Stimulated activated naive CD4-positive, alpha-beta T cell (primary cell): ENCODE results near the gene ZGLP1.
A peak's percentile ranks its signal among the peaks of the same experiment; 100 is the strongest.
"Not testable (repeated sequence)": the region's sequence is repeated elsewhere in the genome, so short reads cannot be mapped to it uniquely, and the experiment has no call there.

Experiments used
- DNase-seq, 6 experiments: peaks; one replicate each; lab custom pipeline; 2025; lab: John Stamatoyannopoulos, UW

The ZGLP1 gene

DNA sequence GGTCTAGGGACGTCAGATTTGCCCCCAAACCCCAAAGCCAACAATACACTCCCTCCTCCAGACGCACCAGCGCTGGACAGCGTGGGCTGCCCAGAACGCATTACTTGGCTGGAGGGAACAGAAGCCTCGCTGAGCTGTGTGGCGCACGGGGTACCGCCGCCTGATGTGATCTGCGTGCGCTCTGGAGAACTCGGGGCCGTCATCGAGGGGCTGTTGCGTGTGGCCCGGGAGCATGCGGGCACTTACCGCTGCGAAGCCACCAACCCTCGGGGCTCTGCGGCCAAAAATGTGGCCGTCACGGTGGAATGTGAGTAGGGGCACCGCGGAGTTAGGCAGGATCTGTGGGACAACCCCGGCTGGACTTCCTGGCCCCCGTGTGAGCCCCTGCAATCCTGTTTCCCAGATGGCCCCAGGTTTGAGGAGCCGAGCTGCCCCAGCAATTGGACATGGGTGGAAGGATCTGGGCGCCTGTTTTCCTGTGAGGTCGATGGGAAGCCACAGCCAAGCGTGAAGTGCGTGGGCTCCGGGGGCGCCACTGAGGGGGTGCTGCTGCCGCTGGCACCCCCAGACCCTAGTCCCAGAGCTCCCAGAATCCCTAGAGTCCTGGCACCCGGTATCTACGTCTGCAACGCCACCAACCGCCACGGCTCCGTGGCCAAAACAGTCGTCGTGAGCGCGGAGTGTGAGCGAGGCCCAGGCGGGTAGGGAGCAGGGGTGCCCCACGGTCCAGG lies 15.8 kb downstream of the ZGLP1 start:
- DNase-seq, result no peak

DNA sequence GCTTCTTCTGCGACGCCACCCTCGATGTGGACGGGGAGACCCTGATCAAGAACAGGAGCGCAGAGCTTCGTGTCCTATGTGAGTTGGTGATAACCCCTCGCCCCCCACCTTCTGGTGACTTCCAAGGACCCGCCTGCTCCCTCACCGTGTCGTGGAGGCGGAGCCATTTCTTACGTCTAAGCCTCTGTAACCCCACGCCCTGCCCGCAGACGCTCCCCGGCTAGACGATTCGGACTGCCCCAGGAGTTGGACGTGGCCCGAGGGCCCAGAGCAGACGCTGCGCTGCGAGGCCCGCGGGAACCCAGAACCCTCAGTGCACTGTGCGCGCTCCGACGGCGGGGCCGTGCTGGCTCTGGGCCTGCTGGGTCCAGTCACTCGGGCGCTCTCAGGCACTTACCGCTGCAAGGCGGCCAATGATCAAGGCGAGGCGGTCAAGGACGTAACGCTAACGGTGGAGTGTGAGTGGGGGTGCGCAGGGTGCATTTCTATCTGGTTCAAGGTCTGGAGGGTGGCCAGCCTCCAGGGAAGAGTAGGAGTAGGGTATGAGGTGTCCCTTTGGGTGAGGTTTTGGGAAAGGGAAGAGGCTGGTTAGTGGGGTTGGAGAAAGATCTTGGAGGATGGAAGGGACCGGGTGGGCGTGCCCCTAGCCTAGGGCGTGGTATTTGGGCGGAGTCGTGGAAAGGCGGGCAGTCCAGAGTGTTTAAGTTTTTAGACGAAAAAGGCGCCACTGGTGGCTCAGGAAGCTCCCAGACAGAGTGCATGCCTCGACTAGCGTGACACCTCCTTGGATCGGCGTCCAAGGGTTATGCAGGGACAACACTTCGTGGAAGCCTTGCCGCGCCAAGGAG lies 16.6 kb downstream of the ZGLP1 start:
- DNase-seq, result peak in 1 of 6 experiments; percentile 16

DNA sequence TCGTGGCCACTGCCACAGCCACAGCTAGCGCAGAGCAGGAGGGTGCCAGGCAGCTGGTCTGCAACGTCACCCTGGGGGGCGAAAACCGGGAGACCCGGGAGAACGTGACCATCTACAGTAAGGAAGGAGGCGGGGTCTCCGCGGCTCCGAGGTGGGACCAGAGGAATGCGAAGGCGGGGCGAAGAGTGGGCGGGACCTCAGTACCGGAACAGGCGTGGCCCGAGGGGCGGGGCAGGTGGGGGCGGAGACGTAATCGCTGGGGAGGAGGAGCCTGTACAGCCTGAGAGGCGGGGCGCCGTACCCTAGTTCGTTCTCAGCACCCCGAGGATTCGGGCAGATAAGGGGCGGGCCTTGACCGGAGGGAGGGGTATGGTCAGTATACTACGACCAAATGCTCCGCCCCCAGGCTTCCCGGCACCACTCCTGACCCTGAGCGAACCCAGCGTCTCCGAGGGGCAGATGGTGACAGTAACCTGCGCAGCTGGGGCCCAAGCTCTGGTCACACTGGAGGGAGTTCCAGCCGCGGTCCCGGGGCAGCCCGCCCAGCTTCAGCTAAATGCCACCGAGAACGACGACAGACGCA lies 17.3 kb downstream of the ZGLP1 start:
- peak; percentile 16 to 62 (median 54) for DNase-seq

DNA sequence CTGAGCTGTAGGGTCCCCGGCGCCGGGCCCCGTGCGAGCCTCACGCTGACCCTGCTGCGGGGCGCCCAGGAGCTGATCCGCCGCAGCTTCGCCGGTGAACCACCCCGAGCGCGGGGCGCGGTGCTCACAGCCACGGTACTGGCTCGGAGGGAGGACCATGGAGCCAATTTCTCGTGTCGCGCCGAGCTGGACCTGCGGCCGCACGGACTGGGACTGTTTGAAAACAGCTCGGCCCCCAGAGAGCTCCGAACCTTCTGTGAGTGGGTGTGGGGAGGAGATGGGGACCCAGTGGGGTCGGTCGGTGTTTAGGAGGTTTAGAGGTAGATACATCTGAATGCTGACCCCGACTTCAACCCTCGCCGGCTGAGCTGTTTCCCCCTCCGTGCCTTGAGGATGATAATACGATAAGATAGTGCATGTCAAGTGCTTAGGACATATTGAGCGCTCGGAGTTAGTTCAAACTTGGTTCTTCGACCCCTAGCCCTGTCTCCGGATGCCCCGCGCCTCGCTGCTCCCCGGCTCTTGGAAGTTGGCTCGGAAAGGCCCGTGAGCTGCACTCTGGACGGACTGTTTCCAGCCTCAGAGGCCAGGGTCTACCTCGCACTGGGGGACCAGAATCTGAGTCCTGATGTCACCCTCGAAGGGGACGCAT lies 17.9 kb downstream of the ZGLP1 start:
- peak in 3 of 6 experiments; percentile 32 to 62 (median 34) for DNase-seq

DNA sequence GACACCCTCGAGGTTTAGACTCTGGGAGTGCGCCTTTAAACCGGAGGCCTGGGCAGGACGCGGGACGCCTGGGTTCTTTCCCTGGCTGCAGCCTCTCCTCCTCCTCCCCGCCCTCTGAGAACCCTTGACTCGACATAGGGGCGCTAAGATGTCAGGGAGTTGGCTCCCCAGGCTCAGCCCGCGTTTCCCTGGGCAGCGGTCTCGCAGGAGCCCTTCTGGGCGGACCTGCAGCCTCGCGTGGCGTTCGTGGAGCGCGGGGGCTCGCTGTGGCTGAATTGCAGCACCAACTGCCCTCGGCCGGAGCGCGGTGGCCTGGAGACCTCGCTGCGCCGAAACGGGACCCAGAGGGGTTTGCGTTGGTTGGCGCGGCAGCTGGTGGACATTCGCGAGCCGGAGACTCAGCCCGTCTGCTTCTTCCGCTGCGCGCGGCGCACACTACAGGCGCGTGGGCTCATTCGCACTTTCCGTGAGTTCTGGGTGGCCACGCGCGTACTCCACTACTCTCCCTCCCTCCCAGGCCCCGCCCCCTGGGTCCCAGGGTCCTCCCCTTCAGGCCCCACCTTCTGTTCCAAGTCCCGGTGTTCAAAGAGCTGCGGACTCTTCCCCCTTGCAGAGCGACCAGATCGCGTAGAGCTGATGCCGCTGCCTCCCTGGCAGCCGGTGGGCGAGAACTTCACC lies 18.6 kb downstream of the ZGLP1 start:
- peak in 5 of 6 experiments; percentile 28 to 49 (median 31) for DNase-seq

DNA sequence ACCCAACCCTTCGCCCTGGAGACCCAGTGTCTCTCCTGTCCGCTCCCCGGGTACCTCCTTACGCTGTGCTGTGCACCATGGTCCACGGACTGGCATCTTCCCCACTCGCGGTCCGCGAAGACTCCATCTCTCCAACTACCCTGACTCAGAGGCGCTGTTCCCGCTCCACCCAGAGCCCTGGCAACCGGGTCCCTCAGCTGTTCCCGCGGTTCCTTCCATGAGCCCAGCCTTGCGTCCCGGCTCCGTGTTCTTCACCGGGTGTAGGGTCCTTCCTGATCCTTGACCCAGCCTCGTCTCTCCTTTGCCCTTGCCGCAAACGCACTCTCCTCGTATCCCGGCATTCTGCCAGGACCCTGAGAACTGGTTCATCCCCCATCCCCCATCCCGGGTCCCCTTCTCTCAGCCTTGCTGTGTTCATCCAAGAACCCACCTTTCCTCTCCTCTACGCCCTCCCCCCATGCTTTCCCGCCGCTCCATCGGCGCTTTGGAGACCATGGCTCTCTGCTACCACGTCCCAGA lies 19.2 kb downstream of the ZGLP1 start:
- no peak for DNase-seq

DNA sequence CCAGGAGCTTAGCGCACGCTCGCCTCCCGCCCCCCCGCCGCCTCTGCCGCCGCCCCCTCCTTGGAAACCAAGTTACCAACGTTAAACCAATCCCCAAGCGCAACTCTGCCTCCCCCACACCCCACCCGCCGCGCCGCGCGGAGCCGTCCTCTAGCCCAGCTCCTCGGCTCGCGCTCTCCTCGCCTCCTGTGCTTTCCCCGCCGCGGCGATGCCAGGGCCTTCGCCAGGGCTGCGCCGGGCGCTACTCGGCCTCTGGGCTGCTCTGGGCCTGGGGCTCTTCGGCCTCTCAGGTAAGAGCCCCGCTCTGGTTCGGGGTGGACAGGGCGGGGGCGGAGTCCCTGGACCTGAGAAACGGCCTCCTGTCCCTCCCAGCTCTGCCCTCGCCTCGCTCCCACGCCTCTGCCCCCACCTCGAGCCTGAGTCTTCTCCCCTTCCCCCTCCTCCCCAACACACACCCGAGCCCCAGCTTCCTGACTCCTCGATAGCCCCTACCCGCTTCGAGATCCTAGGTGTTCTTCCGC lies 19.7 kb downstream of the ZGLP1 start, which contains the start of gene ICAM5:
Gene ICAM5 (plus strand): TSS at position 117 of the 521 bp plus-strand sequence. CDS start 92 bp downstream, at position 209.
- peak in 3 of 6 experiments; percentile 12 to 43 (median 24) for DNase-seq

DNA sequence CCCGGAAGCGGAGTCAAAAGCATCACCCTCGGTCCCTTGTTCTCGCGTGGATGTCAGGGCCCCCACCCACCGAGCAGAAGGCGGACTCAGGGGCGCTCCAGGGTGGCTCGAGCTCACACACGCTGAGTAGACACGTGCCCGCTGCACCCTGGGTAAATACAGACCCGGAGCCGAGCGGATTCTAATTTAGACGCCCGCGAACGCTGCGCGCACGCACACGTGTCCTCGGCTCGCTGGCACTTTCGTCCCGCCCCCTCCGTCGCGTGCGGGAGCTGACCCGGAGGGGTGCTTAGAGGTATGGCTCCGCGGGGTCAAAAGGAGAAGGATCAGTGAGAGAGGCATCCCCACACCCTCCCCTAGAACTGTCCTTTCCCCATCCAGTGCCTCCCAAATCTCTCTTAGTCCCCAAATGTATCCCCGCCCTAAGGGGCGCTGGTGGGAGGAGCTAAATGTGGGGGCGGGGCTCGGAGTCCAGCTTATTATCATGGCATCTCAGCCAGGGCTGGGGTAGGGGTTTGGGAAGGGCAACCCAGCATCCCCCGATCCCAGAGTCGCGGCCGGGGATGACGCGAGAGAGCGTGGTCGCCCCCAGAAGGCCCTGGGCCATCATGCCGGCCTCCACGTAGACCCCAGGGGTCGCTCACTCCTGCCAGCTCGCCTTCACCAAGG lies 20.3 kb downstream of the ZGLP1 start:
- peak in 5 of 6 experiments; percentile 20 to 64 (median 44) for DNase-seq

DNA sequence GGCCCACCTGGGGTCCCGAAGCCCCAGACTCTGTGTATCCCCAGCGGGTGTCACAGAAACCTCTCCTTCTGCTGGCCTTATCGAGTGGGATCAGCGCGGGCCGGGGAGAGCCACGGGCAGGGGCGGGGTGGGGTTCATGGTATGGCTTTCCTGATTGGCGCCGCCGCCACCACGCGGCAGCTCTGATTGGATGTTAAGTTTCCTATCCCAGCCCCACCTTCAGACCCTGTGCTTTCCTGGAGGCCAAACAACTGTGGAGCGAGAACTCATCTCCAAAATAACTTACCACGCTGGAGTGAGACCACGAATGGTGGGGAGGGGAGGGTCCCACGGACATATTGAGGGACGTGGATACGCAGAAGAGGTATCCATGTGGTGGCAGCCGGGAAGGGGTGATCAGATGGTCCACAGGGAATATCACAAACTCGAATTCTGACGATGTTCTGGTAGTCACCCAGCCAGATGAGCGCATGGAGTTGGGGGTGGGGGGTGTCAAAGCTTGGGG lies 20.9 kb downstream of the ZGLP1 start:
- DNase-seq, result peak in 2 of 6 experiments; percentile 4 to 8

DNA sequence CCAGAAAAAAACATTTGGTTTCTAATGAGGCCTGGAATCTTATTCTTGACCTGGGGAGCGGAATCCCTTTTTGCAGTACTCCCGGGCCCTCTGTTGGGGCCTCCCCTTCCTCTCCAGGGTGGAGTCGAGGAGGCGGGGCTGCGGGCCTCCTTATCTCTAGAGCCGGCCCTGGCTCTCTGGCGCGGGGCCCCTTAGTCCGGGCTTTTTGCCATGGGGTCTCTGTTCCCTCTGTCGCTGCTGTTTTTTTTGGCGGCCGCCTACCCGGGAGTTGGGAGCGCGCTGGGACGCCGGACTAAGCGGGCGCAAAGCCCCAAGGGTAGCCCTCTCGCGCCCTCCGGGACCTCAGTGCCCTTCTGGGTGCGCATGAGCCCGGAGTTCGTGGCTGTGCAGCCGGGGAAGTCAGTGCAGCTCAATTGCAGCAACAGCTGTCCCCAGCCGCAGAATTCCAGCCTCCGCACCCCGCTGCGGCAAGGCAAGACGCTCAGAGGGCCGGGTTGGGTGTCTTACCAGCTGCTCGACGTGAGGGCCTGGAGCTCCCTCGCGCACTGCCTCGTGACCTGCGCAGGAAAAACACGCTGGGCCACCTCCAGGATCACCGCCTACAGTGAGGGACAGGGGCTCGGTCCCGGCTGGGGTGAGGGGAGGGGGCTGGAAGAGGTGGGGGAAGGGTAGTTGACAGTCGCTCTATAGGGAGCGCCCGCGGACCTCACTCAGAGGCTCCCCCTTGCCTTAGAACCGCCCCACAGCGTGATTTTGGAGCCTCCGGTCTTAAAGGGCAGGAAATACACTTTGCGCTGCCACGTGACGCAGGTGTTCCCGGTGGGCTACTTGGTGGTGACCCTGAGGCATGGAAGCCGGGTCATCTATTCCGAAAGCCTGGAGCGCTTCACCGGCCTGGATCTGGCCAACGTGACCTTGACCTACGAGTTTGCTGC lies 22.5 kb downstream of the ZGLP1 start, which contains the start of gene ICAM4:
Gene ICAM4 (plus strand): TSS at position 153 of the 935 bp plus-strand sequence. CDS start 58 bp downstream, at position 211.
- DNase-seq, result peak in 3 of 6 experiments; percentile 22 to 28 (median 24)

DNA sequence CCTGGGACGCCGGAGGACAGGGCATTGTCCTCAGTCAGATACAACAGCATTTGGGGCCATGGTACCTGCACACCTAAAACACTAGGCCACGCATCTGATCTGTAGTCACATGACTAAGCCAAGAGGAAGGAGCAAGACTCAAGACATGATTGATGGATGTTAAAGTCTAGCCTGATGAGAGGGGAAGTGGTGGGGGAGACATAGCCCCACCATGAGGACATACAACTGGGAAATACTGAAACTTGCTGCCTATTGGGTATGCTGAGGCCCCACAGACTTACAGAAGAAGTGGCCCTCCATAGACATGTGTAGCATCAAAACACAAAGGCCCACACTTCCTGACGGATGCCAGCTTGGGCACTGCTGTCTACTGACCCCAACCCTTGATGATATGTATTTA lies 24.2 kb downstream of the ZGLP1 start:
- no peak for DNase-seq

DNA sequence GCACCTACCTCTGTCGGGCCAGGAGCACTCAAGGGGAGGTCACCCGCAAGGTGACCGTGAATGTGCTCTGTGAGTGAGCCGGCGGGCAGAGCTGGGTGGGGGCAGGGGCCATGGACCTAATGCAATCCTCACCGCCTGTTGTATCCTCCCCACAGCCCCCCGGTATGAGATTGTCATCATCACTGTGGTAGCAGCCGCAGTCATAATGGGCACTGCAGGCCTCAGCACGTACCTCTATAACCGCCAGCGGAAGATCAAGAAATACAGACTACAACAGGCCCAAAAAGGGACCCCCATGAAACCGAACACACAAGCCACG lies 24.7 kb downstream of the ZGLP1 start:
- no peak for DNase-seq

DNA sequence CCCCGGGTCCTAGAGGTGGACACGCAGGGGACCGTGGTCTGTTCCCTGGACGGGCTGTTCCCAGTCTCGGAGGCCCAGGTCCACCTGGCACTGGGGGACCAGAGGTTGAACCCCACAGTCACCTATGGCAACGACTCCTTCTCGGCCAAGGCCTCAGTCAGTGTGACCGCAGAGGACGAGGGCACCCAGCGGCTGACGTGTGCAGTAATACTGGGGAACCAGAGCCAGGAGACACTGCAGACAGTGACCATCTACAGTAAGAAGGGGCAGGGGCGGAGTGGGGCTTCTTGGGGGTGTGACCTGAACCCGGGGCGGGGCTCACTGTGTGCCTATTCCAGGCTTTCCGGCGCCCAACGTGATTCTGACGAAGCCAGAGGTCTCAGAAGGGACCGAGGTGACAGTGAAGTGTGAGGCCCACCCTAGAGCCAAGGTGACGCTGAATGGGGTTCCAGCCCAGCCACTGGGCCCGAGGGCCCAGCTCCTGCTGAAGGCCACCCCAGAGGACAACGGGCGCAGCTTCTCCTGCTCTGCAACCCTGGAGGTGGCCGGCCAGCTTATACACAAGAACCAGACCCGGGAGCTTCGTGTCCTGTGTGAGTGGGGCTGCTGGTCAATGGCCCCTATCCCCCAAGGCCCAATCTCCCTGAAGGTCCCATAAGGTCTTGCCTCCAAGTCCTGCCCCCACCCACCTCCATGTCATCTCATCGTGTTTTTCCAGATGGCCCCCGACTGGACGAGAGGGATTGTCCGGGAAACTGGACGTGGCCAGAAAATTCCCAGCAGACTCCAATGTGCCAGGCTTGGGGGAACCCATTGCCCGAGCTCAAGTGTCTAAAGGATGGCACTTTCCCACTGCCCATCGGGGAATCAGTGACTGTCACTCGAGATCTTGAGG lies 25.3 kb downstream of the ZGLP1 start:
- no peak for DNase-seq

DNA sequence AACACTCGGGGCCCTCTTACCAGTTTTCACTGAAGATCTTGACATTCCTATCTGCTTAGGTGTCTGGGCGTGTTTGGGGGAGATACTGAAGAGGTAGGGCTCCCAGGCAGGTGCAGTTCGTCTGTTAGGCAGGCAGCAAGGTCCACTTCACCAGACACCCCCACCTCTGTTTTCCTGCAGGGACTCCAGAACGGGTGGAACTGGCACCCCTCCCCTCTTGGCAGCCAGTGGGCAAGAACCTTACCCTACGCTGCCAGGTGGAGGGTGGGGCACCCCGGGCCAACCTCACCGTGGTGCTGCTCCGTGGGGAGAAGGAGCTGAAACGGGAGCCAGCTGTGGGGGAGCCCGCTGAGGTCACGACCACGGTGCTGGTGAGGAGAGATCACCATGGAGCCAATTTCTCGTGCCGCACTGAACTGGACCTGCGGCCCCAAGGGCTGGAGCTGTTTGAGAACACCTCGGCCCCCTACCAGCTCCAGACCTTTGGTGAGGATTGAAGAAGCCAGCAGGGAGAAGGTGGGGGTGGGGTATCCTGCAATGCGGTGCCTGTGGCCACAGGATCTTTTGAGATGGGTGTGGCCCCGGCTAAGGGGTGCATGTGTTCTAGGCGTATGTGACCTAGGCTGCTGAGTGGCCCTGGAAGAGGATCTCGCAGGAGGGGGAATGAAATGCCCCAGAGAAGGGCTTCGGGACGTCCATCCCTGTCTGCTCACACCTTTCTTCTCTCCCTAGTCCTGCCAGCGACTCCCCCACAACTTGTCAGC lies 26.1 kb downstream of the ZGLP1 start:
- DNase-seq, result no peak

DNA sequence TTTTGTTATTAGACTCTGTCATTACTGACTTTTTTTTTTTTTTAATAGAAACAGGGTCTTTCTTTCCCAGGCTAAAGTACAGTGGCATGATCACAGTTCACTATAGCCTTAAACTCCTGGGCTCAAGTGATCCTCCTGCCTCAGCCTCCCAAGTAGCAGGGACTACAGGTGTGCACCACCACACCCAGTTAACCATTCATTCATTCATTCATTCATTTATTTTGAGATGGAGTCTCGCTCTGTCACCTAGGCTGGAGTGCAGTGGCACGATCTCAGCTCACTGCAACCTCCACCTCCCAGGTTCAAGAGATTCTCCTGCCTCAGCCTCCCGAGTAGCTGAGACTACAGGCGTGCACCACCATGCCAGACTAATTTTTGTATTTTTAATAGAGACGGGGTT lies 27.6 kb downstream of the ZGLP1 start:
- DNase-seq, result not testable (repeated sequence)

DNA sequence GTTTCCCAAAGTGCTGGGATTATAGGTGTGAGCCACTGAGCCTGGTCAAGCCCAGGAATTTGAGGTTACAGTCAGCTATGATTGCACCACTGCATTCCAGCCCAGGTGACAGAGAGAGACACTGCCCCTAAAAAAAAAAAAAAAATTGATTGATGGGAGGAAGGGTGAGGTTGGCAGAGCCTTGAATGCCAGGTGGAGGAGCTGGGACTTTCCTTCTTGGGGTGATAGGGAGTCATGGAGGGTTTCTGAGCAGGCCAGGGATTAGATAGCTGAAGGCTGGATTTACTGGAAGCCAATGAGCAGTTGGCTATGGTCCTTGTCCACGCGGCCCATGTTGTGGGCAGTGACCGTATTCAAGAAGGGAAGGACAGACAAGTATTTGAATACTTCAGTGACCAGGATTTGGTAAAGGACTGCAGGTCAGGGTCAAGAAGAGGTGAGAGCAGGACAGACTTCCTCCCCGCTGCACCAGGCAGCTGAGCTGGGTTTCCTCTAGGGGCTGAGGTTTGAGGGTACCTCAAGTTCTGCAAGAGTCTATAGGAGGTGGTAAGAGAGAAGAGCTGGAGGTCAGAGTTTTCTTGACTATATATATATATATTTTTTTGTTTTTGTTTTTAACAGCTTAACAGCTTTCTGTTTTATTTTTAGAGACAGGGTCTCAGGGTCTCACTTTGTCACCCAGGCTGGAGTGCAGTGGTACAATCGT lies 29.7 kb downstream of the ZGLP1 start:
- DNase-seq, result no peak

DNA sequence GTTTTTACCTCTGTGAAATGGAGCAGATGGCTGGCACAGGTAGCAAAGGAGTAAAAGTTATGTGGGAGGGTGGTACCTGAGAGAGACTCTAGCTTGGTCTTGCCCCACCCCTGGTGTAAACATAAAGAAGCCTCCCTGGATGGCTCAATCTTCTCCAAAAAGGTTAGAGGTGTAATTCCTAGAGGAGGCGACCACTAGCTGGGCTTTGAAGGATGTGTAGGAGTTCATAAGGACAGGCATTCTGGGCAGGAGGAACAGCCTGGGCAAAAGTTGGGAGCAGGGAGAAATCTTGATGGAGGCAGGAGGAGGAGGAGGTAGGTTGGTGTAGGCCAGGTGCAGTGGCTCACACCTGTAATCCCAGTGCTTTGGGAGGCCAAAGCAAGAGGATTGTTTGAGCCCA lies 30.7 kb downstream of the ZGLP1 start:
- DNase-seq, result no peak
